GM21786 (cell line): ENCODE measurements around the gene ZRANB2.
A peak's percentile ranks its signal among the peaks of the same experiment; 100 is the strongest.

Experiments
- ATAC-seq: cut with Tn5 transposase; IDR thresholded peaks from one replicate; pipeline ENCODE4 v1.9.1; 2021; ENCODE audit not compliant: unreplicated experiment

Gene ZRANB2

DNA sequence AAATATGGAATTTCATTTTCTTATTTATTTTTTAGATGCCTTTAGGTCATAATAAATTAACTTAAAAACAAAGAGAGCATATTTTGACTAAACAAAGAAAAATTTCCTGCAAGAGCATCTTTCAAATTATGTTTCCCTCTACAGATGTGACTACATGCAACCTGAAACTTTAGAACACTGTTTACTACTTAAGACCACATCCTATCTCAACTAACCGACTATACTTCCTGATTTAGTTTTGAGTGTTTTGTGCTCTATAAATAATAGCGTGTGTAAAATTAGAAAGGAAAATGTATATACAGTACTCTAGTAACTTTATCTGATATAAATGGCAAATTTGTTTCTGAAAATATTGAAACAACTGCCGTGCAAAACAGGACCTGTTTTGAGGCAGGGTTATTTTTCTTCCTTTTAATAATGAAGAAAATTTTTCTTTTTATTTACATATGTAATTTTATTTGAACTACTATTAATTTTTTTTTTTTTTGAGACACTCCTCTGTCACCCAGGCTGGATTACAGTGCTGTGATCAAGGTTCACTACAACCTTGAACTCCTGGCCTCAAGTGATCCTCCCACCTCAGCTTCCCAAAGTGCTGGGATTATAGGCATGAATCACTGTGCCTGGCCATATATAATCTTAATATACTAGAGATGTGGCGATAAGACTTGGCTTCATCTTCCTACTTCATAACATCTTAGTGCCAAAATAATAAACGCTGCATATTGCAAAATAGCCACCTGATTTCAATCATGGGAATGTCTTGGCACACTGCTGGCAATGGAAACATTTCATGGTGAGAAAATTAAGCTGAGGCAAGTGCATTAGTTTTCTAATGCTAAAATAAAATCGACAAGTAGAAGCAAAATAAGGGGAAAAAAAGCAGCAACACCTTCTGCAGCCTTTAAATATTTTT lies 12.3 kb downstream of the ZRANB2 start:
- peak; percentile 93 for ATAC-seq

DNA sequence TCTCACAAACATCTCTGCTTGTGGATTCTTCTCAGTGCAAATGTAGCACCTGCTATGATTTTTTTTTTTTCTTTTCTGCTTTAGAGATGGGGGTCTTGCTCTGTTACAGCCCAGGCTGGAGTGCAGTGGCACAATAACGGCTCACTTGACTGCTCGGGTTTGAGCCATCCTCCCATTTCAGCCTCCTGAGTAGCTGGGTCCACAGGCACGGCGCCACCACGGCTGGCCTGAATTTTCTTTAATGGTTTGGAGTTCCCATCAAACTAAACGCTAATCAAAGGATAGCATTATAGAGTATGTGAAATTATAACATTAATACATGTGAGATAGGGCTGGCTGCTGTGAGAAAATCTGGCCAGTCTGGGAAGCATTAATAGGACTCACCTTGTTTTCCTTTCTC lies 26.0 kb downstream of the ZRANB2 start:
- no peak for ATAC-seq

- ATAC-seq, result no peak
Observed at GRCh38 chr1:71054281-71054731, 26.5 kb downstream of the ZRANB2 start.

DNA sequence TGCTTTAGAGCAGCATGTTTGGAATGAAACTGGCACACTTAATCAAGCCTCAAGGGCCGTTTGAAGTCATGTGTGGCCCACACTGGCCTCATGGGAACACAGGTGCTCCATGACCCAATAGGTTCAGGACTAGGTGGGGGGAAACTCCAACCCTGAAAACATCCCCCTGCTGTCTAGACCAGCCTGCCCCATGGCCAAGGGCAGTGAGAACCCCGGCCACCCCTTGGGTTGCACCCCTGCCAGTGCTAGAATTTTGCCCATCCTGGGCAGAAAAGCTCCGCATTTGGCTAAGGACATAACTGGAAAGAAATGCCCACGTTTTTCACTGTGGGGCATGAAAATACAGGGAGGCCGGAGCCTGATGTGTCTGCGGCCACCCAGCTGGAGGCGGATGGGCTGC lies 27.1 kb downstream of the ZRANB2 start:
- ATAC-seq, result no peak

DNA sequence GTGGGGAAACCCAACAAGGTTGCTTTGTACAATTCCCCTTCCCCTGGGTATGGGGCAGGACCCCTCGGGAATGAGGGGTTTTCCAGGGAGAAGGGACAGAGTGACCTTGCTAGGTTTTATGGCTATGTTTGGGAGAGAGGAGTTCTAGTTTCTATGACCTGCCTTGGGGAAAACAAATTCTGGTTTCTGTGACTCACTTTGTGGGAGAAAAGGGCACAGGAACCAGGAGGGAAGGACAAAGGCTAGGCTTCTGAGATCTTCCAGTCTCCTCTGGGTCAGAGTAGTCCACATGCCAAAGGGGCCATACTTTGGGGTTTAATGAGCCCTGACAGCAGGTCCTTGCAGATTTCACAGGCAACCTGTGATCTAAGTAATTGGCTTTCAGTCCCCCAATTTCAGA lies 27.7 kb downstream of the ZRANB2 start:
- no peak for ATAC-seq

DNA sequence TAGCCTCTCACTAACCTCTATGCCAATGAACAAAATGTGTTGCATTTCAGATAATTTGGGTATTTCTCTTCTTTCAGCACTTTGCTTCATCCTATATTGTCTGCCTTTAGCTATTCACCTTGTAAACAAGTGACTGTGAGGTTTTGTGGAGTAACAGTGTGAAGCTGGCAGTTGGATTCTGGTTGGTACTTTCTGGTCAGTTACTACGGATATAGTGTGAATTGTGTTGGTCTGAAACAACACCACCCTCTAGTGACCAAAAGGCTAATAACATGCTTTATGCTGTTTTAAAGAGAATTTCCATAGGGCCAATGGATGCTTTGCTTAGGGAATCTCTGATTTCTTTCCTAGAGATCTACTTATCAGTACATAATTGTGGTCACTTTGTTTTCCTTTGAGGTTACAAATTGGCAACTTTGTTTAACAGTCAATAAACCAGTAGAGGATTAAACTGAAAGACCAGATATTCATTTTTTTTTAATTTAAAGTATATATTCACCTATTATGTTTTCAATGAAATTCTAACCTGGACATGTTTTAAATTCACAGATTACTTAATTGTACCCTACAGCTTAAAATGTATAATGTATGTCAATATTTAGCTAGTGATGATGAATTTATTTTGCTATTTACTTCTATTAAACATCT lies 30.8 kb downstream of the ZRANB2 start:
- ATAC-seq, result peak; percentile 64

GRCh38 chr1:71047635-71048607 lies 32.9 kb downstream of the ZRANB2 start, which contains the start of gene PTGER3:
Gene PTGER3 (minus strand): TSS chr1:71047816. CDS start chr1:71047577, 239 bp downstream.
- peak; percentile 31 for ATAC-seq

- ATAC-seq, result peak; percentile 29
Observed at GRCh38 chr1:71046891-71047634, 33.8 kb downstream of the ZRANB2 start.

DNA sequence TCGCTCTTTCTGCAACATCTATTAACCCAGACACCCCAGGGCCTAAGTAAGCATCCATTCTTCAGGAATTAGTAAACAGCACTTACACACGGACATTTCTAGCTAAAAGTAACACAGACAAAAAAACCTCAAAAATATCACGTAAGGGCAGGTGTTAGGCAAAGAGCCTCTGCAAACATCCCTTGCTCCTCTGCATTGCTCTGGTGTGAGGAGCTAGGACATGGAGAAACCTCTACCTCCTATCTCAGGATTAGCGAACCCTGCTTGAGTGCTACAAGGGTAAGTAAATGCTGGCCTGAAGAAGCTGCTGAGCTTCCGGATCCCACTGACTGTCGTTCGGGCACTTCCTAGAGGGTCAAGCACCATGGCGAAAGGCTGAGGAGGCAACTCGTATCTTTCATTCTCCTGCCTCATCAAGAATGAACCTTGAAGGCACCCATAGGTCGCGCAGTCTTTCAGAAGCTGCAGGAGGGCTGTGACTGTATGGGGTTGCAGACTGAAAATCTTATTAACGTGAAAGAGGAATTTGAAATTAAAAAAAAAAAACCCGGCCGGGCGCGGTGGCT lies 35.3 kb downstream of the ZRANB2 start:
- ATAC-seq, result no peak

DNA sequence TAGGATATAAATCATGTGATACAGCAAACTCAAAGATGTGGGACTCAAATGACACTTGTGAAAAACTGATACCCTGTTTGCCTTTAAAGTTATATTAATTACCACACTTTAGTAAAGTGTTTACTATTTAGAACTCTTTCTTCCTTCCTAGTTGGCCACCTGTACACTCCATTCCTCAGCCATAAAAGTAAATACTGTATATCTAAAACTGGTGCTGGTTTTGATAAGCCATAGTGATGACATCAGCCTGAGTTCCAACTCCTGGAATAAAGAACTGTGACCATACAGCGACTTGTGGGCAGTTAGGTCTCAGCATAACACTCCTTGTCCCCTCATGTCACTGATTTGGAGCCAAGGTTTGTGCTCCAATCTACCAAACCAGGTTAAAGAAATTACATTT lies 36.0 kb downstream of the ZRANB2 start:
- ATAC-seq, result no peak

DNA sequence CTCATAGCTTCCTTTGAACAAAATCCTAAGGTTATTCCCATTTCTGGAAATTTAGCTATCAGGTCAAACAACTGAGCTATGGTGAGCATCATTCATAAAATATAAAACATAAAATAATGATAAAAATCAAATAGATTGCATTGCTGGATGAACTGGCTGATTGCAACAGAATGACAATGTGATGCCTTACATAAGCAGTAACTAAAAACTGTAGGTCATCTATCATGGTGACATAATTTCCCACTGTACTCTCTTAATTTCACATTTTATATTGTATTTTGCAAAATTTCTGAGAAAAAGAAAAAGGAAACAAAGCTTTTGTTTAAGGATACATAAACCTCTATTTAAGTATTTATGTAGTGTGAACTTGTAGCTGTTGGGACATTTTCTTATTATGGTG lies 37.8 kb downstream of the ZRANB2 start:
- ATAC-seq, result no peak

DNA sequence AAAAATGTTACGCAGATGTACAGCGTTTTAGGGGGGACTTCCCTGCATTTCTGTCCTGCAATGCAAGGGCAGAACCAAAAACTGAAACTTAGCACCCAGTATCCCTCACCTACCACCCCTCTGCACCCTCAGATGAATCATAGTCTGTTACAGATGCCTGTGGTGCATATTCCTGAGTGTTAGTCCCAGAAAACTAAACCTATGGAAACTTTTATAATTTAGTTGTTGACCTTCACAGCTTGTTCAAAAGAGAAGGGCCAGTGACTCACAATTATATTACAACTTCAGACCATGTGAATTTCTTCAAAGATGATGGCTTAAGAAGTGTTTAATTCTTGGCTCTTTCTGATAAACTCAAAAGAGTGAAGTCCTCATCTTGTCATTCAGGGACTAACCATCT lies 39.0 kb downstream of the ZRANB2 start:
- ATAC-seq, result no peak

DNA sequence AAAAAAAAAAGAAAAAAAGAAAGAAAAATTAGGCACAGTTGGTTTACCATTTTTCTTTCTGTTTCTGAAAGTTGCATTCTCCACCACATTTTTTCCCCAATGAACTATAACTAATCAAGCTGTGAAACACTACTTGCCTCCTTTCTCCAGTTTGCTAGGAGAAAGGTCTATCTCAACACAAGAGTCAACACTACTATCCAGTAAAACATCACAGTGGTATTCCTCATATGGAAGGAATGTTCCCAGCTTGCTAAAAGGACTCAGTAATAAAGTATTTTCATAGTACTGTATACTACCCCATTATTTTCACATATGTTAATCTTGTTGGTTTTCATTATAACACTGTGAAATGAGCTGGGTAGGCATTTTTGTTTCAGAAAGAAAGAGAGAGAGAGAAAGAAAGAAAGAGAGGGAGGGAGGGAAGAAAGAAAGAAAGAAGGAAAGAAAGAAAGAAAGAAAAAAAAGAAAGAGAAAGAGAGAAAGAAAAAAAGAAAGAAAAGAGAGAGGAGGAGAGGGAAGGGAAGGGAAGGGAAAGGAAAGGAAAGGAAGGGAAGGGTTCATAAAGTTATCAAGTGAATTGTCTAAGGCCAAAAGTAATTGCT lies 41.1 kb downstream of the ZRANB2 start:
- no peak for ATAC-seq

- no peak for ATAC-seq
Observed at GRCh38 chr1:71038942-71039341, 41.9 kb downstream of the ZRANB2 start.

GRCh38 chr1:71037829-71038620 lies 42.8 kb downstream of the ZRANB2 start:
- ATAC-seq, result no peak

GRCh38 chr1:71037066-71037465 lies 43.8 kb downstream of the ZRANB2 start:
- no peak for ATAC-seq

DNA sequence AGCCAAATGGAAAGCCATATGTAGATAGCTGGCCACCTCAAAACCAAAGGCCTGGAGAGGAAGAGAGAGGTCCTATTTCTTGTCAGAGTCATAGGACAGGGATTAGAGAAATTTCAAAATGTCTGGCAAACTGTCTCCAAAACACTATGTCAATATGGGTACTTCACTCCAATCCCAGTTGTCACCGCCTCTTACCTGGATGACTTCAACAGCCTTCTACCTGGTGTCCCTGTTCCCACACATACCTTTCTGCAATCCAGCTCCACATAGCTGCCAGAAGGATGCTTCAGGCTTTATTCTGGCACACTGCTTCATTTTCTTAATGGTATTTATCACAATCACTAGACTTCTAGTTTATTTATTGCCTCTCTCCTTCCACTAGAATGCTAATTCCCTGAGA lies 47.7 kb downstream of the ZRANB2 start:
- no peak for ATAC-seq

GRCh38 chr1:71031426-71031825 lies 49.4 kb downstream of the ZRANB2 start:
- no peak for ATAC-seq

DNA sequence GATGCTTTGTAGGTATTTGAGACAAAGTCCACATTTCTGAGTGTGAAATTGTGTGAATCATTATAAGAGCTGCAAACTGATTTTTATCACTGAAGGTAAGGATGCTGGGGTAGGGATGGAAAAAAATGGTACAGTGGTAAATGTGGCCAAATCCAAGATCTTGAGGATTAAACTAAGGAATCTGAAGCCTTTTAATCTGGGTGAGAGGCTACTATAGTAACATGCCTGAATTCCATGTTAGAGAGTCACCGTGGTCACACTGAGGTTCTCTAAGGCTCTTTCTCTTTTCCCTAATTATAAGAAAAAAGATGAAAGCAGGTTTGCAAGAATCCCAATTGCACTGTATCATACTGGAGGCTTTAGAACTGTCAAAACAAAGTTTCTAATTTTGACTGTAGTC lies 50.8 kb downstream of the ZRANB2 start:
- ATAC-seq, result no peak
